Medulla oblongata (tissue), 1 donor: Measurements from ENCODE around the gene BSN.

Experiments used
- DNase-seq: peaks from one replicate; pipeline ENCODE4 v3.0.0-alpha.2; 2015; ENCODE audit errors: extremely low spot score

The BSN gene

DNA sequence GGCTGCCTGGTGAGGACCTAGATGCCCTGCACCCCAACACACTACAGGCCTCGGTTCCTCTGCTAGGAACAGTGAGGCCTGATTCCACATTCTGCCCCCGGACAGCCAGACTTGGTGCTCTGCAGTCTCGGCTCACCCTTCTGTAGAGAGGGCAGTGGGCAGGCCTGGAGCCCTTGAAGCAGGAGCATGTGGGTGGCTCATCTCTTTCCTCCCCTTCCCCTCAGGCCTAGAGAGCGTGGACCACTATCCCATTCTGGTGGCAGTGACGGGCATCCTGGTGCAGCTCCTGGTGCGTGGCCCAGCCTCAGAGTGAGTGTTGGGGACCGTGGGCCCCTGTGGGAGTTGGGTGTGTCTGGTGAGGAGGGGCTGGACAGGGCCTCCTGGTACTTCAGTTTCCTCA is 161.9 kb downstream of the BSN start:
- no peak for DNase-seq

DNA sequence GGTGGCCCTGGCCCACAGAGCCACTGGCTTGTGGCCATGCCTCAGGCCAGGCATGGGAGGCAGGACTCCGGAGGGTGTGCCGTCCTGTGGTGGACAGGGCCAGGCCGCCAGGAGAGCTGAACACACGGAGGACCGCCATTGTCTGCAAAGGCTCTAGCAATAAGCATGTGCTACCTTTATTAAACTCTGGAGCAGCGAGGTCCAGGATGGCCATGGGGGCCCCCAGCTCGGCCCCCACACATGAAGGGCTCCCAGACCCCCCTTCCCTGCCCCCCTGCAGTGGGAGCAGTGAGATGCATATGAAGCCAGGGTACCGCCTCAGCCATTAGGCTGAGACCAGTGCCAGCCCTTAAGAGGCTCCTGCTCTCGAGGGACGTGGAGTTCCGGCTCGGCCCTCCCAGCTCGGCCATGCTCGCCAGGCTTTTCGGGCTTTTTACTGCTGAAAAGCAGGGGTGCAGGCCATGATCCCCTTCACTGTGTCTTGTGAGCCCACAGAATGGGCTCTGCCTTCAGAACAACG is 162.5 kb downstream of the BSN start:
- DNase-seq, result no peak

DNA sequence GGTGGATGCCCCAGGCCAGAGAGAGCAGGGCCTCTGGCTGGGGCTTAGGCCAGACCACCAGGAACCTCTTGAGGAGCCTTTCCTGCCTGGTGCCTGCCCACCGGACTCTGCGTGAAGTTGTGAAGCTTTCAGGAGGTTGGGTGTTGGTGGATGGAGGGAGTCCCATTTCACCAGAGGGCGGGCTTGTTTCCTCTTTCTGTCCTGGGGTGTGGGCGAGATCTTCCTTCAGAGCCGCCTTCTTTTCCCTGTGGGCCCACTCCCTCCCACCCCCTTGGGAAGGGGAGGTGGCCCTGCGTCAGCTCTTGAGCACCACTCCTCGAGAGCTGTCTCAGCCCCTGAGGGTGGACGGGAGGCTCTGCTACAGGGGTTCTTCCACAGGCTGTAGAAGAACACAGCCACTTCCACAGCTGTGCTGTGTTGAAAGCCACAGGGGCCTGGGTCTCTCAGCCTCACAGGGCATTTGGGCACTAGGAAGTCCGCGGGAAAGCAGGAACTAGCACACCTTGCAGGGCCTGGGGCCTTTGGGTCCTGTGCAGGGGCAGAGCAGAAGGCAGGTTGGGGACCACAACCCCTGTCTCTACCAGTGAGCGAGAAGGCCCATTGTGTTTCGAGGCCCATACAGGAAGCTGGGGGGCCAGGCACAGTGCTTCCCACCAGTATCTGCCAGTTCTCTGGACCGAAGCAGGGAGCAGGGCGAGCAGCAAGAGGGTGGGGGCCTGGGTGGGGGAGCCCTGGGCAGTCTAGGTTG is 163.1 kb downstream of the BSN start:
- no peak for DNase-seq

DNA sequence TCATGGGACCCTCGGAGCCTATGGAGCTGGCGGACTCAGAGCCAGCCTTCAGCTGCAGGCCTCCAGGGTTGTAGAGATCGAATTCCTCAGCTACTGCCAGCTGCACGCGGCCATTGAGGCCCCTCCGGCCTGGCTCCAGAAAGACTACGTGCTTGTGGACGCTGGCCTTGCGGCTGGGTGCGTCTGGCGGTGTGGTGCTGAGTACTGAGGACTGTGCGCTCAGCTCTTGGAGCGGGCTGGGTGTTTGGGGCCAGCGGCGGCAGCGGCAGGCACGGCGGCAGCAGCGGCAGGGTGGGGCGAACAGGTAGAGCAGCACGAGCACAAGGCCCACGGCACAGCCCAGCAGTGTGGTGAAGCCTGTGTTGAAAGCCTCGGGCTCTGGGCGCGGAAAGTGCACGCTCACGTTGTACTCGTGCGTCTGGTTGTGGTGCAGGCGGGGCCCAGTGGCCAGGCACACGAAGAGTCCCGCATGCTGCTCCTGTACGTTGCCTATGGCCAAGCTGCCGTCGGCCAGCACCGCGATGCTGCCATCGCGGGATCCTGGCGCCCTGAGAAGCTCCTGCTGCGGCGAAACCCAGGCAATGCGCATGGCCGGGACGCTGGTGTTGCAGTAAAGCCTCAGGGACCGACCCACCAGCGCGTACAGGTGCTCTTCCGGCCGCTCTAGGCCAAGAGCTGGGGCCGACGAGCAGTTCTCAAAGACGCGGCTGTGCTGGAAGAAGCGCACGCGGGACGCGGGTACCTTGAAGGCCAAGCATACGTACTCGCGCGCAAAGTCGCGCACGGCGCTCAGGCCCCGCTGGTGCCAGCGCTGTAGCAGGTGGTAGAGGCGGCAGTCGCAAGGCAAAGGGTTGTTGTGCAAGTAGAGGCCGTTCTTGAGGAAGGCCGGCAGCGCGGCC is 163.9 kb downstream of the BSN start:
- DNase-seq, result no peak

DNA sequence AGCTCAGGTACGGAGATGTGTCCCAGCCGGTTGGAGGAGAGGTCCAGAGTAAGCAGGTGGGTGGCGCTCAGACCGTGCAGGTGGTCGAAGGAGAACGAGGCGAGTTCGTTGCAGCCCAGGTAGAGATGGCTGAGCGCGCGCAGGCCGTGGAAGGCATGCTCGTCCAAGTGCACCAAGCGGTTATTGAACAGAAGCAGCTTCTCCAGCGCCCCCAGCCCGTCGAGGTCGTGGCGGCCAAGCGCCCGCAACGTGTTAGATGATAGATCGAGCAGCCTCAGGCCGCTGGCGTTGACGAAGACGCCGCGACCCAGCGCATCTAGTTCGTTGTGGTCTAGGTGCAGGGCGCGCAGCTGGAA is 164.6 kb downstream of the BSN start:
- no peak for DNase-seq

DNA sequence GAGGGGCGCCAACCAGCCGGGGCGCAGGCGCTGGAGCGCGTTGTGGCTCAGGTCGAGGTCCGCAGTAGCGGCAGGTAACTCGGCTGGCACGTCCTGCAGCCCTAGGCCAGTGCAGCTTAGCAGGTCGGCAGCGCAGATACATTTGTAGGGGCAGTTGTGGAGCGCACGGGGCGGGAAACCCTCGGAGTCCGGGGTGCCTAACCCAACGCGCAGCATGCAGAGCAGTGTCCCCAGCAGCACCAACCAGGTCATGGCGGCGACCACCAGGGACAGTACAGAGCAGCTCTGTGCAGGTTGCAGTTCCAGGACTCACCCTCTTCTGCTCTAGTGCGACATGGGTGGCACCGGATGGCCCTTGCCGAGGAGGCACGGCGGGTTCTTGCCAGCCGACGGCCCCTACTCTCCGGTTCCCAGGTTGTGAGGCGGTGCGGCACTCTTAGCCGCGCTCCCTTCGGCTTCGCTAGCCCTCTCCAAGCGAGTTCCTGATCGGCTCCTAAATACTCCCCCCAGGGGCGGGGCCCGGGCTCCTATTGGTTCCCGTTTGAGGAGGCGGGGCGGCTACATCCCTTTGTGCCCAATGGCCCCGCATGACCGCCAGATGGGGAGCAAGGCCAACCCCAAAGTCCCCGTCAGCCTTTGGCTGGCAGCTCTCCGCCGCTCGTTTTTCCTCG is 165.1 kb downstream of the BSN start, which contains the start of gene AMIGO3:
AMIGO3 (minus strand) TSS at position 471 of the 671 bp plus-strand sequence; CDS start at position 252, 219 bp downstream.
- peak; percentile 97 for DNase-seq
